ENCODE data around the gene ADAM10.

GRCh38 chr15:58676766-58677165, 72.7 kb downstream of the ADAM10 start:
- no peak for TF ChIP-seq POLR2A (IDR thresholded peaks at IDR 0.05)
- TF ChIP-seq, protein P1, sequence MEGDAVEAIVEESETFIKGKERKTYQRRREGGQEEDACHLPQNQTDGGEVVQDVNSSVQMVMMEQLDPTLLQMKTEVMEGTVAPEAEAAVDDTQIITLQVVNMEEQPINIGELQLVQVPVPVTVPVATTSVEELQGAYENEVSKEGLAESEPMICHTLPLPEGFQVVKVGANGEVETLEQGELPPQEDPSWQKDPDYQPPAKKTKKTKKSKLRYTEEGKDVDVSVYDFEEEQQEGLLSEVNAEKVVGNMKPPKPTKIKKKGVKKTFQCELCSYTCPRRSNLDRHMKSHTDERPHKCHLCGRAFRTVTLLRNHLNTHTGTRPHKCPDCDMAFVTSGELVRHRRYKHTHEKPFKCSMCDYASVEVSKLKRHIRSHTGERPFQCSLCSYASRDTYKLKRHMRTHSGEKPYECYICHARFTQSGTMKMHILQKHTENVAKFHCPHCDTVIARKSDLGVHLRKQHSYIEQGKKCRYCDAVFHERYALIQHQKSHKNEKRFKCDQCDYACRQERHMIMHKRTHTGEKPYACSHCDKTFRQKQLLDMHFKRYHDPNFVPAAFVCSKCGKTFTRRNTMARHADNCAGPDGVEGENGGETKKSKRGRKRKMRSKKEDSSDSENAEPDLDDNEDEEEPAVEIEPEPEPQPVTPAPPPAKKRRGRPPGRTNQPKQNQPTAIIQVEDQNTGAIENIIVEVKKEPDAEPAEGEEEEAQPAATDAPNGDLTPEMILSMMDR (IDR thresholded peaks at IDR 0.05) = no peak
